Skin epidermis (tissue), 12 donors: ENCODE measurements around the gene PPP1R37.

ENCODE experiments used
- H3K27ac ChIP-seq, 21 experiments: fragments of 200-600 bp; sonication (generic) in 11 of 21; one replicate each; pipeline ENCODE4 v1.5.0; 2020; ENCODE audit warnings: mild to moderate bottlenecking in 3 of 21, inconsistent platforms in 2 of 21, moderate library complexity in 2 of 21
- H3K4me3 ChIP-seq, 7 experiments: fragments of 200-600 bp; sonication (generic) in 2 of 7; one replicate each; pipeline ENCODE4 v1.5.0; 2020; ENCODE audit warnings: inconsistent platforms in 2 of 7, mild to moderate bottlenecking in 2 of 7, moderate library complexity in 1 of 7

PPP1R37 gene

GRCh38 chr19:45090606-45091005, 2.4 kb upstream of the PPP1R37 start:
- Histone ChIP-seq H3K4me3 (peak overlapping the region in 1 of 7 experiments; percentile 67), H3K27ac (peak overlapping the region in 6 of 21 experiments; percentile 60 to 97 (median 92))

- peak overlapping the region; percentile 65 to 100 (median 83) for H3K4me3 ChIP-seq
- peak overlapping the region; percentile 54 to 98 (median 95) for H3K27ac ChIP-seq
These were observed 1.7 kb upstream of the PPP1R37 start for GRCh38 chr19:45091031-45091923.

- Histone ChIP-seq H3K27ac (peak overlapping the region in 10 of 21 experiments; percentile 90 to 98 (median 95)), H3K4me3 (peak overlapping the region; percentile 65 to 100 (median 83))
These were observed 1.2 kb downstream of the PPP1R37 start for GRCh38 chr19:45094137-45094536.

- Histone ChIP-seq H3K27ac (peak overlapping the region in 1 of 21 experiments; percentile 4), H3K4me3 (peak overlapping the region in 2 of 7 experiments; percentile 8 to 67)
These were observed 1.7 kb downstream of the PPP1R37 start for GRCh38 chr19:45094707-45095106.

GRCh38 chr19:45095496-45096413, 2.8 kb downstream of the PPP1R37 start:
- Histone ChIP-seq H3K4me3 (no peak overlapping the region), H3K27ac (peak overlapping the region in 3 of 21 experiments; percentile 69 to 86 (median 86))

- no peak overlapping the region for H3K4me3 ChIP-seq
- H3K27ac ChIP-seq: peak overlapping the region in 12 of 21 experiments; percentile 25 to 86 (median 76)
These were observed 3.7 kb downstream of the PPP1R37 start for GRCh38 chr19:45096700-45097099.

- Histone ChIP-seq H3K27ac (peak overlapping the region in 17 of 21 experiments; percentile 25 to 86 (median 74)), H3K4me3 (no peak overlapping the region)
These were observed 4.4 kb downstream of the PPP1R37 start for GRCh38 chr19:45097450-45097775.

- Histone ChIP-seq H3K27ac (peak overlapping the region in 19 of 21 experiments; percentile 41 to 86 (median 72)), H3K4me3 (no peak overlapping the region)
These were observed 5.0 kb downstream of the PPP1R37 start for GRCh38 chr19:45097776-45098520.

GRCh38 chr19:45098521-45099466, 5.8 kb downstream of the PPP1R37 start:
- H3K27ac ChIP-seq: peak overlapping the region in 14 of 21 experiments; percentile 8 to 86 (median 72)
- no peak overlapping the region for H3K4me3 ChIP-seq

GRCh38 chr19:45099467-45100191, 6.7 kb downstream of the PPP1R37 start:
- Histone ChIP-seq H3K4me3 (no peak overlapping the region), H3K27ac (peak overlapping the region in 11 of 21 experiments; percentile 8 to 86 (median 80))

GRCh38 chr19:45100201-45100600, 7.2 kb downstream of the PPP1R37 start:
- H3K27ac ChIP-seq: peak overlapping the region in 2 of 21 experiments; percentile 58 to 86

GRCh38 chr19:45100846-45101252, 7.9 kb downstream of the PPP1R37 start:
- H3K27ac ChIP-seq: peak overlapping the region in 4 of 21 experiments; percentile 10 to 46 (median 37)
- no peak overlapping the region for H3K4me3 ChIP-seq

More at GRCh38 chr19:45100201-45100600, 7.2 kb downstream of the PPP1R37 start:
- no peak overlapping the region for H3K4me3 ChIP-seq

- Histone ChIP-seq H3K27ac (peak overlapping the region in 2 of 21 experiments; percentile 37 to 46), H3K4me3 (no peak overlapping the region)
These were observed 8.8 kb downstream of the PPP1R37 start for GRCh38 chr19:45101806-45102205.

GRCh38 chr19:45102481-45102880, 9.5 kb downstream of the PPP1R37 start:
- H3K4me3 ChIP-seq: no peak overlapping the region
- H3K27ac ChIP-seq: peak overlapping the region in 4 of 21 experiments; percentile 6 to 66 (median 22)

GRCh38 chr19:45103156-45103507, 10.2 kb downstream of the PPP1R37 start:
- Histone ChIP-seq H3K27ac (peak overlapping the region in 8 of 21 experiments; percentile 0 to 68 (median 34)), H3K4me3 (no peak overlapping the region)

GRCh38 chr19:45103508-45104319, 10.7 kb downstream of the PPP1R37 start:
- Histone ChIP-seq H3K4me3 (no peak overlapping the region), H3K27ac (peak overlapping the region in 10 of 21 experiments; percentile 0 to 68 (median 32))
